Osteoblast (primary cell): ENCODE measurements around the gene RAB33B. TPM values are rescaled to one million over a fixed set of nuclear protein-coding genes. Genes with fewer than 3 reads are reported as not detected.
"Not testable (repeated sequence)": the region's sequence is repeated elsewhere in the genome, so short reads cannot be mapped to it uniquely, and the experiment has no call there.

Experiments used
- DNase-seq: peaks from one replicate; pipeline ENCODE4 v3.0.0; 2011; ENCODE audit warnings: low spot score, mixed read lengths; ENCODE audit not compliant: insufficient read length; ENCODE audit errors: missing footprints
- H2AFZ ChIP-seq: 2 replicates; pipeline ENCODE4 v1.6.0; 2011; ENCODE audit warnings: mild to moderate bottlenecking, low read length
- H3K27ac ChIP-seq: 2 replicates; pipeline ENCODE4 v1.5.1; 2011; ENCODE audit warnings: mild to moderate bottlenecking, low read depth, low read length, moderate library complexity
- H3K27me3 ChIP-seq: 2 replicates; pipeline ENCODE4 v1.6.0; 2012; ENCODE audit warnings: mild to moderate bottlenecking, control low read depth, inconsistent platforms, low read length, moderate library complexity; ENCODE audit not compliant: insufficient read depth
- H3K36me3 ChIP-seq: 2 replicates; pipeline ENCODE4 v1.5.1; 2011; ENCODE audit warnings: mild to moderate bottlenecking, low read length, control low read depth, moderate library complexity; ENCODE audit not compliant: insufficient read depth
- H3K4me1 ChIP-seq: 2 replicates; pipeline ENCODE4 v1.5.1; 2011; ENCODE audit warnings: mild to moderate bottlenecking, low read length, control low read depth, moderate library complexity; ENCODE audit not compliant: insufficient read depth
- H3K4me2 ChIP-seq: 2 replicates; pipeline ENCODE4 v1.6.0; 2011; ENCODE audit warnings: mild to moderate bottlenecking, low read length; ENCODE audit not compliant: insufficient read depth
- H3K4me3 ChIP-seq: fragments of 200-600 bp; sonication (generic); 3 replicates; pipeline ENCODE4 v1.5.1; 2012; ENCODE audit warnings: mild to moderate bottlenecking, low read length, inconsistent platforms; ENCODE audit not compliant: insufficient read depth
- H3K79me2 ChIP-seq: 2 replicates; pipeline ENCODE4 v1.6.0; 2012; ENCODE audit warnings: mild to moderate bottlenecking, low read length, control low read depth, inconsistent platforms; ENCODE audit not compliant: insufficient read depth
- H3K9me3 ChIP-seq: 2 replicates; pipeline ENCODE4 v1.5.1; 2011; ENCODE audit warnings: low read depth, low read length, control low read depth
- H4K20me1 ChIP-seq: 2 replicates; pipeline ENCODE4 v1.6.0; 2012; ENCODE audit warnings: mild to moderate bottlenecking, low read length, control low read depth; ENCODE audit not compliant: insufficient read depth
- CTCF ChIP-seq: IDR thresholded peaks from 2 replicates; pipeline ENCODE4 v1.5.1; 2011; ENCODE audit warnings: mild to moderate bottlenecking, low read depth, low read length, moderate library complexity; ENCODE audit errors: extremely low read depth
- total RNA-seq: library from RNA; depleted of rRNA; stranded (reverse); fragments of >200 nt; gene quantifications from 2 replicates; pipeline ENCODE4 v1.2.3, GENCODE V29; 2012

RAB33B gene
- total RNA-seq: 24.2 and 24.6 TPM in 2 replicates

GRCh38 chr4:139454111-139455045 is at the start of gene RAB33B:
RAB33B (plus strand) TSS chr4:139454121; CDS start chr4:139454196, 75 bp downstream.
- no peaks in the 10 kb centered on the region for H3K9me3 ChIP-seq
- peak within 1 kb of the TSS; percentile 95 for H2AFZ ChIP-seq
- H3K36me3 ChIP-seq: no peaks in the 10 kb centered on the region
- peaks cover 25% of the 10 kb centered on the region for H4K20me1 ChIP-seq
- TF ChIP-seq CTCF: no peak
- peaks cover 69% of the 10 kb centered on the region for H3K79me2 ChIP-seq
- peak within 1 kb of the TSS; percentile 99 for H3K4me3 ChIP-seq
- peak within 1 kb of the TSS; percentile 85 for H3K27ac ChIP-seq
- peaks cover 29% of the 10 kb centered on the region for H3K4me1 ChIP-seq
- H3K27me3 ChIP-seq: no peaks in the 10 kb centered on the region
- DNase-seq: no peak
- peak within 1 kb of the TSS; percentile 98 for H3K4me2 ChIP-seq

GRCh38 chr4:139410312-139410711 is 43.6 kb upstream of the RAB33B start:
- Histone ChIP-seq H3K27me3 (no peaks in the 10 kb centered on the region), H3K4me2 (no peak overlapping the region), H3K4me1 (no peaks in the 10 kb centered on the region), H4K20me1 (no peaks in the 10 kb centered on the region), H3K27ac (no peak overlapping the region), H3K4me3 (no peak overlapping the region), H3K36me3 (no peaks in the 10 kb centered on the region), H3K9me3 (no peaks in the 10 kb centered on the region), H2AFZ (no peak overlapping the region), H3K79me2 (no peaks in the 10 kb centered on the region)
- no peak for TF ChIP-seq CTCF
- no peak for DNase-seq

GRCh38 chr4:139414671-139415210 is 39.2 kb upstream of the RAB33B start:
- H3K4me1 ChIP-seq, H4K20me1 ChIP-seq, H3K9me3 ChIP-seq, H3K27ac ChIP-seq, H3K4me3 ChIP-seq, DNase-seq, H3K36me3 ChIP-seq, H3K79me2 ChIP-seq, H3K27me3 ChIP-seq, H3K4me2 ChIP-seq, H2AFZ ChIP-seq: not testable (repeated sequence)

- no peaks in the 10 kb centered on the region for H3K79me2 ChIP-seq
- H3K27me3 ChIP-seq: no peaks in the 10 kb centered on the region
- H2AFZ ChIP-seq: no peak overlapping the region
- H3K4me1 ChIP-seq: peaks cover 4% of the 10 kb centered on the region
- no peak overlapping the region for H3K4me2 ChIP-seq
- DNase-seq: no peak
- peaks cover 3% of the 10 kb centered on the region for H4K20me1 ChIP-seq
- no peaks in the 10 kb centered on the region for H3K9me3 ChIP-seq
- peaks cover 8% of the 10 kb centered on the region for H3K36me3 ChIP-seq
- TF ChIP-seq CTCF: peak; percentile 68
- no peak overlapping the region for H3K4me3 ChIP-seq
- no peak overlapping the region for H3K27ac ChIP-seq
These were observed 37.7 kb upstream of the RAB33B start for GRCh38 chr4:139416073-139416673.
